ENCODE results near the gene CNPY4.
A peak's percentile ranks its signal among the peaks of the same experiment; 100 is the strongest.

CNPY4 gene

GRCh38 chr7:100152937-100153666, 33.7 kb downstream of the CNPY4 start:
- no peak for DNase-seq

DNA sequence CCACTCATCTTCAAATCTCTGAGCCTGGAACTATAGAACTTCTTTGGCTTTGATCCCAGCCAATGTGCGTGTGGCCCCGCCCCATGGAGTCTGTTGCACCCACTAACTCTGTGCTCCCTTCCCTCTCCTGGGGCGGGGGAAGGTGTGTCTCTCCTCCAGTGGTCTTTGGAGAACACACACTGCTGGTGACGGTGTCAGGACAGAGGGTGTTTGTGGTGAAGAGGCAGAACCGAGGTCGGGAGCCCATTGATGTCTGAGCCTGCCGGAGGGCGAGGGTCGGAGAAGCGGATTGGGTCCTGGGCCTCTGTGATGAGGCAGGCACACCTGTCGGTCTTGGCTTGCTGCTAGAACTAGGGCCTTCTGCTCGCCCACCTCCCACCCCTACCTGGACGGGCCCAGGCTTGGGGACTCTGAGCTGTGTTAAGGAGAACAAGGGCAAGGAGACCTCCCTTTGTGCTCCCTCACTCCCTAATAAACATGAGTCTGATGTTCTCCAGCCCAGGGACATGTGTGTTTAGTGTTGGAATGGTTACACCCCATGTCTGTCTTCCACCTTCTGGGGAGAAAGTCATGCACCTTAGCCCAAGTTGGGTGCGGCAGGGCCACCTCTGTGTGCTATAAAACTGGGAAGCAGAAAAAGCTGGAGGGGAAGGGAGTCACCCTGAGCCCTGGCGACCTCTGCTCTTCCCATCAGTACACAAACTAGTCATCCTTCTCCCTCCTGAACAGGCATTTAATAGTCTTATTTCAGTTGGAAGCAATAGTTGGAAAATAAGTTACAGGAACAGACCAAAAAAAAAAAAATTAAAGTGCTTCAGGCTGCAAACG, 34.5 kb downstream of the CNPY4 start:
- DNase-seq, result no peak

- no peak for DNase-seq
Observed at GRCh38 chr7:100154651-100155491, 35.4 kb downstream of the CNPY4 start.

DNA sequence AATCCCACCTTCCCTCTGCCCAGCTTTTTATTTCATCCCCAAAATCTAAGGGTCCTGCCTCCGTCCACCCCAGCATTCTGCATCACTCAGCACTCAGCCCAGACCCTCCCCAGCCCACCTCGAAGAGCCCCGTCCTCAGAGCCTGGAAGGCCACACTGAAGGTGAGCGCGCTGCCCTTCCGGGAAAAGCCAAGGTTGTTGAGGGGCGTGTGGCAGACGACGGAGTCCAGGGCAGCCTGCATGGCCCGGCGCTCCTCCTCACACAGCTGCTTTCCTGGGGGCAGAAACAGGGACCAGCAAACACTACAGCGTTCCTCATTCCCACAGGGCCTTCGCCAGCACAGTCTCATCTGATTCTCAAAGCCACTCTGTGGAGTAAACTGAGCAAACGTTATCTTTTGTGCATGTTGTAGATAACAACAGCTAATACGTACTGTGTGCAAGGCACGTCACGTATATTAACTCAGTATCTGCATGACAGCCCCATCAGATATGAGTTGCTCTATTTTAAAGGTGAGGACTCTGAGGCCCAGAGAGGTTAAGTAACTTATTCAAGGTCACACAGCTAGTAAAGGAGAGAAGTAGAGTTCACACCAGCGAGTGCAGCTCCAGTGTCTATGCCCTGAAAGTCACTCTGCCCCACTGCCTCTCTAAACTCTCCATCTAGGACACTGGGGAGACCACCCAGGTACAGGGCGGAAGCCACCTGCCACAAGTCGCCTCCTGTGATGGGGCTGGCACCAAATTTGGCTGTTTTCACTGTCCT, 36.3 kb downstream of the CNPY4 start:
- no peak for DNase-seq

GRCh38 chr7:100156331-100157068, 37.1 kb downstream of the CNPY4 start:
- DNase-seq, result no peak

GRCh38 chr7:100157069-100157333, 37.6 kb downstream of the CNPY4 start:
- DNase-seq, result no peak

DNA sequence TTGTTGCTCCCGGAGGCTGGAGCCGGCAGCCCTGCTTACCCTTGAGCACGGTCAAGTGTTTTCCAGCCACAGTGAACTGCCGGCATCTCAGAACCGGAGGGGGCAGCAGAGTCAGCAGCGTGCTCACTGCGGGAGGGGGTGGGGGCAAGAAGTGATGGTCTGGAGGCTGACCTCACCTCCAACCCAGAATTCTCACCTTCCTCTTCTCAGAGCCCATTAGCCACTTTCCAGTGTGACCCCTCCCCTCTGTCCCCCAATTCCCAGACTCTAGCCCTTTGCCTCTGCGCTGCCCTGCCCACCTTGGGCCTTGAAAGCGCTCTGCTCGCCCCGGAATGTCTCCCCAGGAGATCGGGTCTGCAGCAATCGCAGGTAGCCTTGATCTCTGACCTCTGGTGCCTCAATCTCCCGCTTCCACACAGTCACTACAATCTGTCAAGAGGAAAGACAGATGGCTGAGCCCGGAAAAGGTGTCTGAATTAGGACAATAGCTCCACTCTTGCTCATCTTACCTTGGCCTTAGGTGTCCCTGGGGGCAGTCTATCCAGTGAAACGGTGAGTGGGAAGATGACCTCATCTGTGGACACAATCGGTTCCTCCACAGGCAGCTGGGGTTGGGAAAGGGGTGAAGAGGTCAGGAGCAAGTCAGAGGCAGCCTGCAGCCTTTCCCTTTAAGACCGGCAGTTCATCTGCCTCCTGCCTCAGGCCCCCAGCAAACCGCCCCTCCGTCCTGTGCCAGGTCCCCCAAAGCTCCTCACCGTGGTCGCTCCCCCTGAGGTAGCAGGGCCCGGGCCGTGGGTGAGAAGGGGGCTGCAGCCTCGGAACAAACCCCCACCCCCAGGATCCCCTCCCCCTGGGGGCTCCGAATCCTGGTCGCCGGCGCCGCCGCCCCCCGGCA, 38.1 kb downstream of the CNPY4 start:
- no peak for DNase-seq

GRCh38 chr7:100158229-100159098, 39.0 kb downstream of the CNPY4 start, which contains the start of gene TRAPPC14:
Gene TRAPPC14 (minus strand): TSS chr7:100158723. CDS start chr7:100158499, 224 bp downstream.
- DNase-seq, result peak; percentile 99

DNA sequence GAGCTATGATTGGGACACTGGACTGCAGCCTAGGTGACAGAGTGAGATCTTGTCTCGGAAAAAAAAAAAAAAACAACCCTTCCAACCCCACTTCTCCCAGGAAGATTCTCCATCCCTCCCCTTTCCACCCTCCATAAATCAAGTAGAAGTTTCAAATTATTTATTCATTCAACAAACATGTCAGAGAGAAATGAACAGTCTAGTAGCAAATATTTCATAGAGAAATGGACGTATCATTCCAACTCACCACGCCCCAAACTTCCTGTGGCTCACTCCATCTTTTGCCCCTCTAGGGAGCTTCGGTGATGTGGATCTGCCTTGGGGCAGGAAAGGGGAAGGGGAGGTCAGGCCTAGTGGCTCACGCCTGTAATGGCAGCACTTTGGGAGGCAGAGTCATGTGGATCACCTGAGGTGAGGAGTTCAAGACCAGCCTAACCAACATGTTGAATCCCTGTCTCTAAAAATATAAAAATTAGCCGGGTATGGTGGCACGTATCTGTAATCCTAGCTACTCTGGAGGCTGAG, 39.7 kb downstream of the CNPY4 start:
- DNase-seq, result no peak

GRCh38 chr7:100160067-100160466, 40.6 kb downstream of the CNPY4 start:
- DNase-seq, result no peak

DNA sequence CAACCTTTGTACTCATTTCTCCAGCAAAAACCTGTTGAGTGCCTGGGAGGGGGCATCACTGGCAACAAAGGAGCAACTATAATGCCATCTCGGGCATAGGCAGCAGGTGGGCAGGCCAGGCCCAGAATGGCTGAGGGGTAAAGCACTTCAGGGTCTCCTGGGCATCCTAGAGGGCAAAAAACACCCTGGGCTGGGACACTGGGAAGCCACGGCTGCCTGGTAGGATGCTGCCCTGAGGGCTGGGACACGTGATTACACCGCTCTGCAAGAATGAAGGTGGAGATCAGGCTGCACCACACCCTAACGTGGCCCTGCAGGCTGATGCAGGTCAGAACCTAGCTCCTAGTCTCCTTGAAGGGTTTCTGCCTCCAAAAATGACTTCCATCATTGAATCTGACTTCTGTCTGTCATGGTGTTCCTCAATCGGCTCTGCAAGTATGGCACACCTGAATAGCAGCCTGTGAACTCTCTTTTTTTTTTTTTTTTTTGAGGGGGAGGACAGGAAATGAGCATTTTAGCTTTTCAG, 43.6 kb downstream of the CNPY4 start:
- no peak for DNase-seq

- DNase-seq, result no peak
Observed at GRCh38 chr7:100163871-100164270, 44.4 kb downstream of the CNPY4 start.

DNA sequence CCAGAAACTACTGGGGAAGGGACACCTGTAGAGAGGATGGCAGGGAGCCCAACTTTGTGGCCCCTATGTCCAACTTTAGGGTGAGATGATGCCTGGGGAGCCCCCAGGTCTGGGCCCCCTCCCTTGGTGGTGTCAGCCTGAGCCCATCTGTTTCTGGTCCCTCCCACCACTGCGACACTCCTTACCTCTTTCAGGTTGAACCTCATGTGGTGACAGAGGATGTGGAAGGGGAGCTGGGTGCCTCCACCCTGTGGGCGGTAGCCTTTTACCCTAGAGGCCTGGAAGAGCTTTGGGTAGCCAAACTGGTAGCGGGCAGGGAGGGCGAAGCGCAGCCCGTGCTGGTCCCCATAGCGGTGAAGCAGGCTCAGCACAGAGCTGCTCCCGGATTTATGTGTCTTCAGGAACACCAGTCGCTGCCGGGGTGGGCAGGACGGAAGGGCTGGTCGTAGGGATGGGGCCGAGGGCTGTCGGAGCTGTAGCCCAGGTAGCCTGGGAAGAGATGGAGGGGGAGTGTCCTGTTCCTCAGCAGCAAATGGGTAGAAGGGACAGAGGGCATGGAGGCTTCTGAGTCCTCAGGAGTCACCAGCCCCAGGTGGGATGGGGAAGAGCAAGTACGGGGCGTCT, 47.0 kb downstream of the CNPY4 start:
- DNase-seq, result peak; percentile 61

- DNase-seq, result no peak
Observed at GRCh38 chr7:100166970-100167911, 47.8 kb downstream of the CNPY4 start.

DNA sequence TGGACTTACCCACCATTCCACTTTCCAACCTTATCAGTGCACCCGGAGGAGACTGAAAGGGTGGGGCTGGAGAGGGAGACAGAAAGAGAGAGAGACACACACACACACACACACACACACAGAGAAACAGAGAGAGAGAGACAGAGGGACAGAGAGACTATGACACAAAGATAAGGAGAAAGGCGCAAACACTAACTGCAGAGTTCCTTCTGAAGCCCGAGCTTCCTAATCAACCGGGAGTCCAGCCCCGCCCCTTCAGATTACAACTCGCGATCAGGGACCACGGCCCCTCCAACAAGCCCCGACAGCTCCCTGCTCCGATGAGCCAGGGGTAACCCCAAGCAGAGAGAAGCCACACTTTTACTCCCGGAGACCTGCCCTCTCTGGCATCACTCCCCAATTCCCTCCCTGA, 48.5 kb downstream of the CNPY4 start:
- peak; percentile 36 for DNase-seq

DNA sequence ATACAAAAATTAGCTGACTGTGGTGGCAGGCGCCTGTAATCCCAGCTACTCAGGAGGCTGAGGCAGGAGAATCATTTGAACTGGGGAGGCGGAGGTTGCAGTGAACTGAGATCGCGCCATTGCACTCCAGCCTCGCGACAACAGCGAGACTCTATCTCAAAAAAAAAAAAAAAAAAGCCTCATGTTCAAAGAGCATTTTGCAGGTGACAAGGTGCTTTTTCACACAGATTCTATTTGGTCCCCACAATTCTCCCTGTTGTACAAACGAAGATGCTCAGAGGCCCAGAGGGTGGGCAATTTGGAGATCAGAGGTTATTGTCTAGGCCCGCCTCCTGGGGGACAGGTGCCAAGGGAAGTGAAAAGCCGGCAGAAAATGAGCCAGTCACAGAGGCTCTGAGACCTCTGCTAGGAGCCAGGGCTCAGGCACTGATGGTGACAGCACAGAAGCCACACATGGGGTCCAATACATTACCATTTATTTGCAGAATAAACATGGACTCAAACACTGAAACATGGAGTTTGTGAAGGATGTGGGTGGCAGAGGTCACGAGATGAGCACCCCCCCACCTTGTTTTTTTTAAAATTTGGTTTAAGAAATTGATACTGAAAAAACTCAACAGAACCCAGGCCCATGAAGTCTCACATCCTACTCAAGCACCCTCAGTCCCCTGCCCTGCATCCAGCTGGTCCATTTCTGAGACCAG, 49.9 kb downstream of the CNPY4 start:
- DNase-seq, result peak; percentile 42
